Measurements from ENCODE around the gene LRCOL1.

GRCh38 chr12:132634411-132634990 is 24.1 kb upstream of the LRCOL1 start:
- no peak for TF ChIP-seq CTCF (IDR thresholded peaks at IDR 0.05)
- TF ChIP-seq POLR2AphosphoS5 (IDR thresholded peaks at IDR 0.05): no peak
- no peak for TF ChIP-seq POLR2A (IDR thresholded peaks at IDR 0.05)
- TF ChIP-seq EP300 (IDR thresholded peaks at IDR 0.05): no peak

Data from stomach (tissue), 4 donors.